OCI-LY7 (cell line): ENCODE results near the gene ADAMTS6. TPM values are rescaled to one million over a fixed set of nuclear protein-coding genes. Genes with fewer than 3 reads are reported as not detected.

Experiments
- BruUV-seq: library from RNA; stranded (reverse); fragments of 400-500 nt; replicated peaks from 2 replicates; lab custom pipeline; 2021; lab: Mats Ljungman, UMichigan
- CTCF ChIA-PET: fragments of 300-600 bp; sonication (Branson Sonifier 250); formaldehyde crosslinking; loops from one replicate; lab custom pipeline; 2022; ENCODE audit warnings: antibody characterized with exemption; ENCODE audit not compliant: unreplicated experiment; lab: Charles Lee
- POLR2A ChIA-PET: fragments of 300-600 bp; sonication (Branson Sonifier 250); formaldehyde crosslinking; loops from one replicate; lab custom pipeline; 2022; ENCODE audit warnings: antibody characterized with exemption; lab: Charles Lee
- DNase-seq: peaks from one replicate; pipeline ENCODE4 v3.0.0-alpha.2; 2015; ENCODE audit warnings: low spot score
- H2AFZ ChIP-seq: fragments of 200-600 bp; sonication (generic), shearing (Covaris generic); 2 replicates; pipeline ENCODE4 v1.6.1; 2014; ENCODE audit warnings: mild to moderate bottlenecking, antibody characterized with exemption, low read length, moderate library complexity
- H3K27ac ChIP-seq: fragments of 200-600 bp; sonication (generic); 2 replicates; pipeline ENCODE4 v1.5.1; 2014; ENCODE audit warnings: mixed run types, low read depth, mild to moderate bottlenecking, moderate library complexity, low read length, inconsistent platforms; ENCODE audit not compliant: poor library complexity, severe bottlenecking
- H3K36me3 ChIP-seq: fragments of 200-600 bp; sonication (generic); 2 replicates; pipeline ENCODE4 v1.6.1; 2014; ENCODE audit warnings: mild to moderate bottlenecking, antibody characterized with exemption, low read length, moderate library complexity, mixed read lengths; ENCODE audit not compliant: insufficient read depth
- H3K4me1 ChIP-seq: fragments of 200-600 bp; sonication (generic); 2 replicates; pipeline ENCODE4 v1.5.1; 2014; ENCODE audit warnings: mild to moderate bottlenecking, low read length; ENCODE audit not compliant: insufficient read depth, poor library complexity, severe bottlenecking
- H3K4me2 ChIP-seq: fragments of 200-600 bp; sonication (generic); 2 replicates; pipeline ENCODE4 v1.6.1; 2014; ENCODE audit warnings: mild to moderate bottlenecking, low read length
- H3K4me3 ChIP-seq: fragments of 200-600 bp; sonication (generic); 2 replicates; pipeline ENCODE4 v1.5.1; 2014; ENCODE audit warnings: mild to moderate bottlenecking, low read depth, low read length; ENCODE audit not compliant: poor library complexity, severe bottlenecking
- H3K79me2 ChIP-seq: fragments of 200-600 bp; sonication (generic); 2 replicates; pipeline ENCODE4 v1.6.1; 2016; ENCODE audit warnings: low read depth, mild to moderate bottlenecking, low read length, moderate library complexity, mixed read lengths; ENCODE audit not compliant: insufficient read depth
- H3K9me2 ChIP-seq: fragments of 200-600 bp; sonication (generic); 2 replicates; pipeline ENCODE4 v1.6.1; 2016; ENCODE audit warnings: mild to moderate bottlenecking, low read length, mixed read lengths; ENCODE audit not compliant: insufficient read depth
- H3K9me3 ChIP-seq: fragments of 200-600 bp; sonication (generic); 2 replicates; pipeline ENCODE4 v1.6.1; 2014; ENCODE audit warnings: mild to moderate bottlenecking, mixed run types, low read length, mixed read lengths
- H4K20me1 ChIP-seq: fragments of 200-600 bp; sonication (generic); 2 replicates; pipeline ENCODE4 v1.6.1; 2014; ENCODE audit warnings: mild to moderate bottlenecking, antibody characterized with exemption, low read length, moderate library complexity, mixed read lengths; ENCODE audit not compliant: insufficient read depth
- CTCF ChIP-seq: fragments of 200-600 bp; sonication (generic); conservative IDR thresholded peaks from 2 replicates; pipeline ENCODE4 v1.5.1; 2014; ENCODE audit warnings: mild to moderate bottlenecking, antibody characterized with exemption, low read length, moderate library complexity, mixed read lengths
- EZH2phosphoT487 ChIP-seq: fragments of 200-600 bp; sonication (generic); IDR thresholded peaks from 2 replicates; pipeline ENCODE4 v1.6.1; 2018; ENCODE audit warnings: low read depth, borderline replicate concordance, mild to moderate bottlenecking, mixed run types, antibody characterized with exemption, low read length, moderate library complexity, mixed read lengths
- intact Hi-C: fragments of 100-400 bp; cut with micrococcal nuclease; formaldehyde crosslinking; loops from one replicate; pipeline ENCODE4 v1.10.0; 2022; ENCODE audit not compliant: unreplicated experiment
- total RNA-seq, 2 experiments: library from RNA; depleted of rRNA in 1 of 2; stranded (reverse); fragments of >200 nt in 1 of 2; shearing (Covaris generic) in 1 of 2; gene quantifications; 2 replicates each; pipeline ENCODE4 v1.2.3, GENCODE V29; 2014 to 2022

The ADAMTS6 gene
- total RNA-seq, 2 experiments from 2014 or later = 13.9 to 18.1 TPM

GRCh38 chr5:65191554-65192135 lies 290.1 kb downstream of the ADAMTS6 start:
- no peak overlapping the region for H3K4me3 ChIP-seq
- no peak overlapping the region for H2AFZ ChIP-seq
- H3K27ac ChIP-seq = no peak overlapping the region
- no peaks in the 10 kb centered on the region for H3K36me3 ChIP-seq
- H3K9me2 ChIP-seq = no peaks in the 10 kb centered on the region
- DNase-seq = no peak
- H3K79me2 ChIP-seq = no peaks in the 10 kb centered on the region
- ChIA-PET CTCF (no interaction called here), POLR2A (interaction anchor here (0.5 to 0.8 kb wide), 2 partner anchors 12 to 31 kb away, joined by 3 to 5 read pairs; no protein-coding TSS in a partner anchor)
- intact Hi-C loops = no loop called here
- H3K9me3 ChIP-seq = no peaks in the 10 kb centered on the region
- no peaks in the 10 kb centered on the region for H3K4me1 ChIP-seq
- no TSS peak for BruUV-seq
- no peak for TF ChIP-seq CTCF
- TF ChIP-seq EZH2phosphoT487 = no peak
- H3K4me2 ChIP-seq = no peak overlapping the region
- no peaks in the 10 kb centered on the region for H4K20me1 ChIP-seq

GRCh38 chr5:65190328-65191053 lies 291.2 kb downstream of the ADAMTS6 start:
- no peaks in the 10 kb centered on the region for H3K9me2 ChIP-seq
- H3K4me3 ChIP-seq = no peak overlapping the region
- BruUV-seq = no TSS peak
- H2AFZ ChIP-seq = no peak overlapping the region
- intact Hi-C loops = no loop called here
- H3K36me3 ChIP-seq = no peaks in the 10 kb centered on the region
- DNase-seq = no peak
- TF ChIP-seq EZH2phosphoT487 (no peak), CTCF (no peak)
- H3K4me2 ChIP-seq = no peak overlapping the region
- ChIA-PET POLR2A (interaction anchor here (0.8 kb wide), 1 partner anchor 1053 kb away, joined by 4 read pairs; no protein-coding TSS in a partner anchor), CTCF (no interaction called here)
- H3K27ac ChIP-seq = no peak overlapping the region
- no peaks in the 10 kb centered on the region for H4K20me1 ChIP-seq
- H3K9me3 ChIP-seq = no peaks in the 10 kb centered on the region
- H3K4me1 ChIP-seq = no peaks in the 10 kb centered on the region
- H3K79me2 ChIP-seq = no peaks in the 10 kb centered on the region
